MM.1S (cell line): Measurements from ENCODE around the gene CHD2.

ENCODE experiments used
- DNase-seq: peaks from one replicate; pipeline ENCODE4 v3.0.0-alpha.2; 2015
- H2AFZ ChIP-seq: fragments of 300-600 bp; sonication (generic); 2 replicates; pipeline ENCODE4 v1.6.0; 2016; ENCODE audit warnings: antibody characterized with exemption, low read length
- H3F3A ChIP-seq: fragments of 300-600 bp; sonication (generic); 2 replicates; pipeline ENCODE4 v1.6.1; 2016; ENCODE audit warnings: mild to moderate bottlenecking, antibody characterized with exemption, low read length, moderate library complexity, mixed read lengths; ENCODE audit not compliant: insufficient read depth
- H3K27ac ChIP-seq: fragments of 300-600 bp; sonication (generic); 2 replicates; pipeline ENCODE4 v1.5.1; 2016; ENCODE audit warnings: mild to moderate bottlenecking, low read length
- H3K27me3 ChIP-seq: fragments of 300-600 bp; sonication (generic); replicated peaks from 2 replicates; pipeline ENCODE4 v1.6.0; 2016; ENCODE audit warnings: low read length; ENCODE audit not compliant: insufficient read depth
- H3K36me3 ChIP-seq: fragments of 300-600 bp; sonication (generic); replicated peaks from 2 replicates; pipeline ENCODE4 v1.6.1; 2016; ENCODE audit warnings: mild to moderate bottlenecking, low read length, mixed read lengths; ENCODE audit not compliant: insufficient read depth
- H3K4me1 ChIP-seq: fragments of 300-600 bp; sonication (generic); 2 replicates; pipeline ENCODE4 v1.6.1; 2016; ENCODE audit warnings: low read length, mixed read lengths
- H3K4me2 ChIP-seq: fragments of 300-600 bp; sonication (generic); 2 replicates; pipeline ENCODE4 v1.6.0; 2016; ENCODE audit warnings: low read depth, low read length
- H3K4me3 ChIP-seq: fragments of 300-600 bp; sonication (generic); 2 replicates; pipeline ENCODE4 v1.5.1; 2016; ENCODE audit warnings: low read length, mixed read lengths
- H3K79me2 ChIP-seq: fragments of 300-600 bp; sonication (generic); 2 replicates; pipeline ENCODE4 v1.6.1; 2016; ENCODE audit warnings: mixed run types, low read length, mixed read lengths
- H3K9ac ChIP-seq: fragments of 300-600 bp; sonication (generic); 2 replicates; pipeline ENCODE4 v1.6.1; 2016; ENCODE audit warnings: low read length, mixed read lengths
- H3K9me2 ChIP-seq: fragments of 300-600 bp; sonication (generic); replicated peaks from 2 replicates; pipeline ENCODE4 v1.6.1; 2016; ENCODE audit warnings: mild to moderate bottlenecking, low read length, mixed read lengths; ENCODE audit not compliant: insufficient read depth
- H3K9me3 ChIP-seq: fragments of 300-600 bp; sonication (generic); replicated peaks from 2 replicates; pipeline ENCODE4 v1.6.1; 2016; ENCODE audit warnings: mild to moderate bottlenecking, low read length, mixed read lengths; ENCODE audit not compliant: insufficient read depth
- H4K20me1 ChIP-seq: fragments of 300-600 bp; sonication (generic); 2 replicates; pipeline ENCODE4 v1.6.1; 2016; ENCODE audit warnings: mild to moderate bottlenecking, low read length, moderate library complexity, mixed read lengths; ENCODE audit not compliant: insufficient read depth
- CTCF ChIP-seq: fragments of 300-600 bp; sonication (generic); IDR thresholded peaks from 2 replicates; pipeline ENCODE4 v1.5.1; 2016; ENCODE audit warnings: antibody characterized with exemption, low read length, mixed read lengths
- EZH2 ChIP-seq: fragments of 300-600 bp; sonication (generic); optimal IDR thresholded peaks from 2 replicates; pipeline ENCODE3; 2017; ENCODE audit warnings: low read depth, mild to moderate bottlenecking, antibody characterized with exemption, low read length, mixed read lengths
- EZH2phosphoT487 ChIP-seq: fragments of 300-600 bp; sonication (generic); IDR thresholded peaks from 2 replicates; pipeline ENCODE4 v1.6.1; 2018; ENCODE audit warnings: antibody characterized with exemption, low read length

CHD2 gene

GRCh38 chr15:92889390-92890107 is 10.6 kb upstream of the CHD2 start:
- no peaks in the 10 kb centered on the region for H3K27me3 ChIP-seq
- no peak overlapping the region for H2AFZ ChIP-seq
- no peaks in the 10 kb centered on the region for H3K9me3 ChIP-seq
- no peak for TF ChIP-seq CTCF
- no peak for TF ChIP-seq EZH2
- TF ChIP-seq EZH2phosphoT487, result no peak
- H3K9ac ChIP-seq, result no peak overlapping the region
- peaks cover 24% of the 10 kb centered on the region for H3K4me1 ChIP-seq
- peaks cover 38% of the 10 kb centered on the region for H3K36me3 ChIP-seq
- H3K4me3 ChIP-seq, result no peak overlapping the region
- no peak for DNase-seq
- H3K79me2 ChIP-seq, result peaks cover 99% of the 10 kb centered on the region
- H3K4me2 ChIP-seq, result peak overlapping the region; percentile 8; the same call in 1 of the 2 replicates
- peaks cover 3% of the 10 kb centered on the region; the same call in 1 of the 2 replicates for H4K20me1 ChIP-seq
- H3F3A ChIP-seq, result peaks cover 10% of the 10 kb centered on the region; the same call in 1 of the 2 replicates
- no peaks in the 10 kb centered on the region for H3K9me2 ChIP-seq
- H3K27ac ChIP-seq, result no peak overlapping the region

- Histone ChIP-seq H3K27me3 (no peaks in the 10 kb centered on the region), H4K20me1 (no peaks in the 10 kb centered on the region), H3K79me2 (peaks cover 99% of the 10 kb centered on the region), H3K27ac (no peak overlapping the region), H3K4me3 (no peak overlapping the region), H3K4me2 (no peak overlapping the region), H2AFZ (no peak overlapping the region), H3F3A (peaks cover 13% of the 10 kb centered on the region; the same call in 1 of the 2 replicates), H3K9ac (no peak overlapping the region), H3K9me2 (no peaks in the 10 kb centered on the region), H3K36me3 (peaks cover 20% of the 10 kb centered on the region), H3K4me1 (peaks cover 13% of the 10 kb centered on the region), H3K9me3 (no peaks in the 10 kb centered on the region)
- no peak for DNase-seq
- TF ChIP-seq EZH2 (no peak), EZH2phosphoT487 (no peak), CTCF (no peak)
Observed at GRCh38 chr15:92891533-92892200, 8.5 kb upstream of the CHD2 start.

DNA sequence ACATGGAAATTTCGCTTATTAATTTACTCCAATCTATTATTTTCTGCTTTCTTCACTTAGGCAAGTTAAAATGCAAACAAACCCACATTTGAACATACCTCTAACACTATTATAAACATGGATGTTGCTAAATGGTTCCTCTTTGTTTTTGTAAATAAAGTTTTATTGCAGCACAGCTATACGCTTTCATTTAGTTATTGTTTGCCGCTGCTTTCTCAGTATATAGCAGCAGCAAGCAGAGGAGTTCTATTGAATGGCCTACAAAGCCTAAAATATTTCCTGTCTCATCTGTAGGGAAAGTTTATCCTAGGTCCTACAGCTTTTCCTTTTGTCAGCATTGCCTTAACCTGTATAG is 7.9 kb upstream of the CHD2 start:
- Histone ChIP-seq H3F3A (peaks cover 18% of the 10 kb centered on the region; the same call in 1 of the 2 replicates), H2AFZ (no peak overlapping the region), H3K9ac (no peak overlapping the region), H3K4me1 (peaks cover 13% of the 10 kb centered on the region), H3K27me3 (no peaks in the 10 kb centered on the region), H4K20me1 (no peaks in the 10 kb centered on the region), H3K79me2 (peaks cover 99% of the 10 kb centered on the region), H3K9me2 (no peaks in the 10 kb centered on the region), H3K9me3 (no peaks in the 10 kb centered on the region), H3K36me3 (peaks cover 16% of the 10 kb centered on the region), H3K27ac (no peak overlapping the region), H3K4me2 (no peak overlapping the region), H3K4me3 (no peak overlapping the region)
- DNase-seq, result no peak
- no peak for TF ChIP-seq CTCF
- TF ChIP-seq EZH2phosphoT487, result no peak
- TF ChIP-seq EZH2, result no peak
